Uterus (tissue), 4 donors: ENCODE data around the gene VAT1L. TPM values are rescaled to one million over a fixed set of nuclear protein-coding genes. Genes with fewer than 3 reads are reported as not detected.

Source experiments
- DNase-seq, 2 donors: peaks; one replicate each; pipeline ENCODE4 v3.0.0-alpha.2; 2019 to 2020
- H3K27ac ChIP-seq, 2 donors: fragments of 200-600 bp; sonication (generic); 1 replicate in 1 of 2; 2 replicates in 1 of 2; pipeline ENCODE4 v1.5.1; 2016 to 2018
- H3K27me3 ChIP-seq, 2 donors: fragments of 200-600 bp; sonication (generic); one replicate each; pipeline ENCODE4 v1.5.1; 2018 to 2019; ENCODE audit warnings: control low read depth in 1 of 2
- H3K36me3 ChIP-seq, 2 donors: fragments of 200-600 bp; sonication (generic); one replicate each; pipeline ENCODE4 v1.5.1; 2019; ENCODE audit warnings: control low read depth in 1 of 2
- H3K4me1 ChIP-seq, 2 donors: fragments of 200-600 bp; sonication (generic); one replicate each; pipeline ENCODE4 v1.5.1; 2018 to 2019; ENCODE audit warnings: control low read depth in 1 of 2
- H3K4me3 ChIP-seq, 2 donors: fragments of 200-600 bp; sonication (generic); 1 replicate in 1 of 2; 2 replicates in 1 of 2; pipeline ENCODE4 v1.5.1; 2018 to 2019; ENCODE audit warnings: mild to moderate bottlenecking in 1 of 2
- H3K9me3 ChIP-seq, 2 donors: fragments of 200-600 bp; sonication (generic); one replicate each; pipeline ENCODE4 v1.5.1; 2019; ENCODE audit warnings: control low read depth in 1 of 2
- POLR2A ChIP-seq, 2 donors: fragments of 450-650 bp; IDR thresholded peaks; one replicate each; pipeline ENCODE4 v1.6.1; 2016; ENCODE audit warnings: antibody characterized with exemption in 2 of 2, mild to moderate bottlenecking in 1 of 2, moderate library complexity in 1 of 2
- intact Hi-C: fragments of 100-400 bp; cut with DNase I; formaldehyde crosslinking; loops from one replicate; pipeline ENCODE4 v1.15.1; 2023; ENCODE audit warnings: low total_unique reads
- total RNA-seq, 4 donors: library from RNA; depleted of rRNA in 3 of 4; stranded (reverse); fragments of >200 nt in 3 of 4; gene quantifications; one replicate each; pipeline versions ENCODE4 v1.1.0 to v1.2.4, GENCODE V29; 2014 to 2023
- TF ChIP-seq, protein P1 (sequence below), 4 experiments: fragments of 200-600 bp in 2 of 4; fragments of 450-650 bp in 2 of 4; sonication (generic) in 2 of 4; IDR thresholded peaks; one replicate each; pipeline ENCODE4 v1.5.1; 2016 to 2019; ENCODE audit warnings: antibody characterized with exemption in 4 of 4, mild to moderate bottlenecking in 2 of 4, moderate library complexity in 1 of 4
- donor health status: DM: yes; HTN: yes; CAD: no.

VAT1L gene
- total RNA-seq, 4 donors from 2014 or later = 0.29 to 3.8 (median 1.7) TPM

DNA sequence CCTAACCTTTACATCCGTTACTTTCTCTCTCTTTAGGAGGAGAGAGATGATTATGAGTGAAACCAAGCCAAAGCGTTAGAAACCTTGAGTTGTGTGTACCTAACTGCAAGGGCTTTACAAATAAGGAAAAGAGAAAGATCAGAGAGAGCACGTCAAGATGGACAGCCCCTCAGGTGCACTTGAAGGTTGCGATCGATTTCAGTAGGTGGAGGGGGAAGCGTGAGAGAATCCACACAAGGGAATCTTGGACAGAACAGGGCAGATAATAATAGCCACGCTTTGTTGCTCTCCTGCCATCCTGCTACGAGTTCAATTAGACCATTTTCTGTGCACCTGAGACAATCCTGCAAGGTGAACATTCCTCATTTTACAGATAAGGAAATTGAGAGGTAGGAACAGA lies 78.4 kb downstream of the VAT1L start:
- intact Hi-C loops = no loop called here
- DNase-seq = no peak
- Histone ChIP-seq H3K27ac (no peak overlapping the region), H3K4me3 (no peak overlapping the region), H3K27me3 (no peaks in the 10 kb centered on the region), H3K36me3 (no peaks in the 10 kb centered on the region), H3K9me3 (no peaks in the 10 kb centered on the region), H3K4me1 (no peaks in the 10 kb centered on the region)
- TF ChIP-seq, protein P1, sequence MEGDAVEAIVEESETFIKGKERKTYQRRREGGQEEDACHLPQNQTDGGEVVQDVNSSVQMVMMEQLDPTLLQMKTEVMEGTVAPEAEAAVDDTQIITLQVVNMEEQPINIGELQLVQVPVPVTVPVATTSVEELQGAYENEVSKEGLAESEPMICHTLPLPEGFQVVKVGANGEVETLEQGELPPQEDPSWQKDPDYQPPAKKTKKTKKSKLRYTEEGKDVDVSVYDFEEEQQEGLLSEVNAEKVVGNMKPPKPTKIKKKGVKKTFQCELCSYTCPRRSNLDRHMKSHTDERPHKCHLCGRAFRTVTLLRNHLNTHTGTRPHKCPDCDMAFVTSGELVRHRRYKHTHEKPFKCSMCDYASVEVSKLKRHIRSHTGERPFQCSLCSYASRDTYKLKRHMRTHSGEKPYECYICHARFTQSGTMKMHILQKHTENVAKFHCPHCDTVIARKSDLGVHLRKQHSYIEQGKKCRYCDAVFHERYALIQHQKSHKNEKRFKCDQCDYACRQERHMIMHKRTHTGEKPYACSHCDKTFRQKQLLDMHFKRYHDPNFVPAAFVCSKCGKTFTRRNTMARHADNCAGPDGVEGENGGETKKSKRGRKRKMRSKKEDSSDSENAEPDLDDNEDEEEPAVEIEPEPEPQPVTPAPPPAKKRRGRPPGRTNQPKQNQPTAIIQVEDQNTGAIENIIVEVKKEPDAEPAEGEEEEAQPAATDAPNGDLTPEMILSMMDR (IDR thresholded peaks at IDR 0.05) = no peak
- no peak for TF ChIP-seq POLR2A (IDR thresholded peaks at IDR 0.05)

DNA sequence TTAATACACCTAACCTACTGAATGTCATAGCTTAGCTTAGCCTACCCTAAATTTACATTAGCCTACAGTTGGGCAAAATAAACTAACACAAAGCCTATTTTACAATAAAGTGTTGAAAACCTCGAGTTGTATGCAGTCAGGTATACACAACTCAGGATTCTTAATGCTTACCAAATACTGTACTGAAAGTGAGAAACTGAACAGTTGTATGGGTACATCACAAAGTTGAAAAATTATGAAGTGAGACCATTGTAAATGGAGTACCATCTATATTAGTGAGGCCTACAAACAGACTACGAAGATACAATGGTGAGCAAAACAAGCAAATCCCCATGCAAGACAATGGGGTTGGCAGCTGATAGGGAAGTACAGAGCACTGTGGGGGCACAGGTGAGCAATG lies 79.7 kb downstream of the VAT1L start:
- H3K9me3 ChIP-seq = no peaks in the 10 kb centered on the region
- H3K27ac ChIP-seq = no peak overlapping the region
- intact Hi-C loops = no loop called here
- no peak for DNase-seq
- TF ChIP-seq, protein P1 (IDR thresholded peaks at IDR 0.05) = no peak
- no peak for TF ChIP-seq POLR2A (IDR thresholded peaks at IDR 0.05)
- H3K36me3 ChIP-seq = no peaks in the 10 kb centered on the region
- no peak overlapping the region for H3K4me3 ChIP-seq
- H3K4me1 ChIP-seq = no peaks in the 10 kb centered on the region
- no peaks in the 10 kb centered on the region for H3K27me3 ChIP-seq

DNA sequence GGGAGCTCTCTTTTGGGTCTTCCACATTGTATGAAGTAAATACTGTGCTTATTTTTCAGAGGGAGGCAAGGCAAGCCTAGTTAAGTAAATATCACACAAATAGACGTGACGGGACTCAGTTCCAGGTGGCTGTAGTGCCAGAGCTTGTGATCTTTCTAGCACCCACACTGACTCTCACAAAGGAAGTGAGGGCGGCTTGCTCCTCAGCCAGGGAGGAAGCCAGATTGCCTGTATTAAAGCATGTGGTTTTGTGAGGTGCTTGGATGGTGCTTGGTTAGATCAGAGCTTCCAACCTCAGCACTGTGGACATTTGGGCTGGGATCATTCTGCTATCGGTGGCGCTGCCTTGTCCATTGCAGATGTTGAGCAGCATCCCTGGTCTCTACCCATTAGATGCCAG lies 80.1 kb downstream of the VAT1L start:
- H3K27me3 ChIP-seq = no peaks in the 10 kb centered on the region
- no peak for DNase-seq
- H3K4me3 ChIP-seq = no peak overlapping the region
- no peaks in the 10 kb centered on the region for H3K36me3 ChIP-seq
- intact Hi-C loops = no loop called here
- no peaks in the 10 kb centered on the region for H3K4me1 ChIP-seq
- H3K27ac ChIP-seq = no peak overlapping the region
- no peaks in the 10 kb centered on the region for H3K9me3 ChIP-seq
- TF ChIP-seq, protein P1 (IDR thresholded peaks at IDR 0.05) = no peak
- TF ChIP-seq POLR2A (IDR thresholded peaks at IDR 0.05) = no peak

DNA sequence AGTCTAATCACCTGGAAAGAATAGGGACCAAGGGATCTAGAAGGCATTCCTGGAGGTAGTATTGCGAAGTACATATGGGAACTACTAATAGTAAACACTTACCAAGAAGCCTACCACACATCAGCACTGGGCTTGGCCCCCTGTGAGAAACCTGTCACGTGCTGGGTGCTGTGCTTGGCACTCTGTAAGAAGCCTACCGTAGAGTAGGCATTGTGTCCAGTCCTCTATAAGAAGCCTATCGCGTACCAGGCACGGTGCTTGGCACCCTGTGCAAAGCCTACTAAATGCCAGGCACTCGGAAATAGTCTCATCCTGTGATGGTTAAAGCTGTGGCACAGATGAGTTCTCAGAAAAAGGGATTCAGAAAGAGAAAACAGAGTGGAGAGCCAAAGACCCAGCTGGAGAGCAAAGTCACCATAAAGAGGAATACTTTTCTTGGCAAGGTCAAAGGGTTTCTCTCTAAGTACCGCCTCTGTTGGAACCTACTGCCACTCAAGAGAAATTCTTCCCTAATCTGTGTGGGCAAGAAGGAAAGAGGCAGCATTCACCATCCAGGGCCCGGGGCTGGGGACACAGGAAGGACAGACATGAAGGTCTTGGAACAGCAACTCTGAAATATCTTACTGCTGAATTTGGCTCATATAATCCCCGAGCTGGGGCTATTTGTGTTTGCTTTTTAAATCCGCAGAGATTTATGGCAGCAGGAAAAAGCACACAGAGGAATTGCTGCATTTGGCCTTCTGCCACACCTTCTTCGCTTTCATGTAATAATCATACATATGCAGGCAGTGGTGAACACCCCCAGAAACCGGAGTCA lies 81.8 kb downstream of the VAT1L start:
- H3K27me3 ChIP-seq = no peaks in the 10 kb centered on the region
- no peak for DNase-seq
- no peaks in the 10 kb centered on the region for H3K9me3 ChIP-seq
- intact Hi-C loops = no loop called here
- no peaks in the 10 kb centered on the region for H3K36me3 ChIP-seq
- no peaks in the 10 kb centered on the region for H3K4me1 ChIP-seq
- no peak overlapping the region for H3K27ac ChIP-seq
- TF ChIP-seq POLR2A (IDR thresholded peaks at IDR 0.05) = no peak
- TF ChIP-seq, protein P1 (IDR thresholded peaks at IDR 0.05) = no peak
- H3K4me3 ChIP-seq = no peak overlapping the region

DNA sequence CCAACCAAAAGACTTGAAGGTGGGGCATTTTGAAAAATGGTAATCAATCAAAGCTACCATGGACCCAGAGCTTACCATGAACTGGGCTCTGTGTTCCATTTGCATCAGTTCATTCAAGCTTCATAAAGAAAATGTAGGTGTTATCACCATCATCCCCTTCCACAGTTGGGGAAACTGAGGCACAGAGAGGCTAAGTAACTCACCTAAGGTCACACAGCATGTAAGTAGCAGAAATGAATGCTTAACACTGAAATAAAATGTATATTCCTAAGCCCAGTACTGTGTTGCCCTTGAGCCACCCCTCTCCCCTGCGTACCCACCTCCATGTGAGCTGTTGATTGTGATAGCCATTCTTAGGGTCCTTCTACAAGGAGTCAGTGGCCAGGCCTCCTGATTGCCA lies 83.6 kb downstream of the VAT1L start:
- Histone ChIP-seq H3K9me3 (no peaks in the 10 kb centered on the region), H3K27ac (no peak overlapping the region), H3K4me3 (no peak overlapping the region), H3K4me1 (no peaks in the 10 kb centered on the region), H3K36me3 (no peaks in the 10 kb centered on the region), H3K27me3 (no peaks in the 10 kb centered on the region)
- TF ChIP-seq, protein P1 (IDR thresholded peaks at IDR 0.05) = no peak
- no peak for TF ChIP-seq POLR2A (IDR thresholded peaks at IDR 0.05)
- no peak for DNase-seq
- intact Hi-C loops = no loop called here
